Measurements from ENCODE around the gene ANXA6. TPM values are rescaled to one million over a fixed set of nuclear protein-coding genes. Genes with fewer than 3 reads are reported as not detected.

The ANXA6 gene
- polyA plus RNA-seq, 3 donors: 60.6 to 124 (median 93.5) TPM

DNA sequence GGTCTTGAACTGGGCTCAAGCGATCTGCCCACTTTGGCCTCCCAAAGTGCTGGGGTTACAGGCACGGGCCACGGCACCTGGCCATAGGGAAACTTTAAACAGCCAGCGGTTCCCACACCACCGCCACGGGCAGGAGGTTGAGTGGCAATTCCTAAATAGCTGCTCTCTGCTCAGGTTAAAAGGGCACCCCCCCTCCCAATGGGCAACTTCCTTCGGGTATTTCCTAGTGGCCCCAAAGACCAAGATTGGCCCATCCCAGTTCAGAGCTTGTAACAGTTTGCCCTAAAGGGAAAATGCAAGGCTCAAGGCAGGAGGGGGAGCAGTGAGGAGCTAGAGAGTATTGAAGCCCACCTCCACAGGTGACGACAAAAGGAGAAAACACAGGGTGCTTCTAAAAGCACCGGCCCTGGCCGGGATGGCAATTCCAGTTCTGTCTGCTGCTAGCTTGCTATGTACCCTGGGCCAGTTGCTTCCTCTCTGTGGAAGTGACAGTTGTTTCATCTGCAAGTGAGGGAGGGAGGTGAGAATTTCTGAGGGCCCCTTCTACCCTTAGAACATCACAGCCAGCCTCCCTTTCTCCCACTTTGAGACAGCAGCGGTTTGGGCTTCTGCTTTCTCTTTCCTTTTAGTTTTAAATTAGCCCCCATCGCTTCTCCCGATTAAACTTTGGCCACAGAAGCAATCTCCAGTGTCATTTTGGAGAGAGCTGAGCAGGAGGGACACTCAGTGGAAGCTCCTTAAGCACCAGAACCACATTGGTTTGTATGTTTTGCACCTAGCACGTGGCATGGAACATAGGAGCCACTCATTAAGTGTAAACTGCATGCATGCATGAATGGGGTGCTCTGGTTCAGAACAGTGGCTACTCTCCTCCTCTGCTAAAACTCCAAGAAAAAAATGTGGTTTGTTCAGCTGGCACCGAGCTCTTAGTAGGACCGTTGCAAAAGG lies 59.5 kb downstream of the ANXA6 start:
- Mint-ChIP-seq H3K9me3 (peaks cover 0 to 2% (median 0%) of the 10 kb centered on the region in 7 donors), H3K27ac (peak overlapping the region; percentile 79 to 100 (median 99)), H3K4me3 (no peak overlapping the region), H3K27me3 (ENCODE audit: low read depth in 3 of 3) (peaks cover 0 to 4% (median 2%) of the 10 kb centered on the region in 3 donors), H3K4me1 (peaks cover 83% of the 10 kb centered on the region), H3K36me3 (peaks cover 29 to 47% of the 10 kb centered on the region in 2 donors)
- H3K4me1 ChIP-seq (ENCODE audit: control insufficient read depth in 1 of 2, insufficient read depth in 2 of 2, low read length in 2 of 2): peaks cover 69 to 79% of the 10 kb centered on the region in 2 donors
- peaks cover 3% of the 10 kb centered on the region for H3K79me2 ChIP-seq (ENCODE audit: insufficient read depth, low read length)
- intact Hi-C loops (cut with micrococcal nuclease): loop anchor here in 1 of 2 donors (2.0 kb wide), 1 partner anchor 15 kb away; no protein-coding TSS in a partner anchor
- no peak for TF ChIP-seq CTCF (IDR thresholded peaks at IDR 0.05)
- no peaks in the 10 kb centered on the region for H3K27me3 ChIP-seq (ENCODE audit: control insufficient read depth in 2 of 2, insufficient read depth in 2 of 2, low read length in 2 of 2)
- peak in 2 of 3 donors; percentile 42 to 70 for DNase-seq
- H3K36me3 ChIP-seq (replicated peaks in 1 of 2; ENCODE audit: control insufficient read depth in 1 of 2, insufficient read depth in 2 of 2, low read length in 2 of 2): peaks cover 11 to 26% of the 10 kb centered on the region in 2 donors
- no peaks in the 10 kb centered on the region for H3K9me3 ChIP-seq (replicated peaks in 1 of 2; ENCODE audit: control insufficient read depth in 1 of 2, insufficient read depth in 1 of 2, low read length in 2 of 2)
- WGBS (ENCODE audit: insufficient coverage): 25% methylated on average over 11 of the region's 16 CpGs
- H4K20me1 ChIP-seq (ENCODE audit: insufficient read depth, low read length): peaks cover 4% of the 10 kb centered on the region
- H3K9ac ChIP-seq (ENCODE audit: insufficient read depth, low read length, poor library complexity, severe bottlenecking): peak overlapping the region; percentile 23
- no peak overlapping the region for H2AFZ ChIP-seq (ENCODE audit: insufficient read depth, low read depth, low read length, poor library complexity, severe bottlenecking)
- H3K4me2 ChIP-seq (replicated peaks; ENCODE audit: extremely low read depth, low read length, poor library complexity, severe bottlenecking): peak overlapping the region; percentile 21
- peak overlapping the region in 1 of 3 experiments; percentile 17 for H3K4me3 ChIP-seq (replicated peaks in 1 of 3; ENCODE audit: low read depth in 2 of 3, low read length in 3 of 3)
- H3K27ac ChIP-seq (ENCODE audit: low read depth in 1 of 2, low read length in 2 of 2): peak overlapping the region; percentile 7 to 96

GRCh38 chr5:151097061-151097460 lies 60.5 kb downstream of the ANXA6 start:
- TF ChIP-seq CTCF (IDR thresholded peaks at IDR 0.05): no peak
- intact Hi-C loops (cut with micrococcal nuclease): no loop called here
- Mint-ChIP-seq H3K27me3 (ENCODE audit: low read depth in 3 of 3) (peaks cover 0 to 4% (median 2%) of the 10 kb centered on the region in 3 donors), H3K36me3 (peaks cover 22 to 37% of the 10 kb centered on the region in 2 donors), H3K4me3 (no peak overlapping the region), H3K27ac (peak overlapping the region; percentile 87 to 100 (median 99)), H3K9me3 (peaks cover 0 to 2% (median 0%) of the 10 kb centered on the region in 7 donors), H3K4me1 (peaks cover 92% of the 10 kb centered on the region)
- Histone ChIP-seq H3K4me1 (ENCODE audit: control insufficient read depth in 1 of 2, insufficient read depth in 2 of 2, low read length in 2 of 2) (peaks cover 79 to 90% of the 10 kb centered on the region in 2 donors), H3K27ac (ENCODE audit: low read depth in 1 of 2, low read length in 2 of 2) (peak overlapping the region; percentile 34 to 96), H2AFZ (ENCODE audit: insufficient read depth, low read depth, low read length, poor library complexity, severe bottlenecking) (no peak overlapping the region), H3K27me3 (ENCODE audit: control insufficient read depth in 2 of 2, insufficient read depth in 2 of 2, low read length in 2 of 2) (no peaks in the 10 kb centered on the region), H3K36me3 (replicated peaks in 1 of 2; ENCODE audit: control insufficient read depth in 1 of 2, insufficient read depth in 2 of 2, low read length in 2 of 2) (peaks cover 9 to 15% of the 10 kb centered on the region in 2 donors), H3K4me2 (replicated peaks; ENCODE audit: extremely low read depth, low read length, poor library complexity, severe bottlenecking) (peak overlapping the region; percentile 27), H3K4me3 (replicated peaks in 1 of 3; ENCODE audit: low read depth in 2 of 3, low read length in 3 of 3) (peak overlapping the region in 1 of 3 experiments; percentile 3), H4K20me1 (ENCODE audit: insufficient read depth, low read length) (peaks cover 4% of the 10 kb centered on the region), H3K9ac (ENCODE audit: insufficient read depth, low read length, poor library complexity, severe bottlenecking) (no peak overlapping the region), H3K79me2 (ENCODE audit: insufficient read depth, low read length) (peaks cover 3% of the 10 kb centered on the region), H3K9me3 (replicated peaks in 1 of 2; ENCODE audit: control insufficient read depth in 1 of 2, insufficient read depth in 1 of 2, low read length in 2 of 2) (no peaks in the 10 kb centered on the region)
- no CpG with 5 or more reads among the region's 6 CpGs for WGBS (ENCODE audit: insufficient coverage)
- peak; percentile 86 to 96 (median 96) for DNase-seq

All from CD14-positive monocyte (primary cell).